ENCODE data around the gene SUN3.

SUN3 gene

DNA sequence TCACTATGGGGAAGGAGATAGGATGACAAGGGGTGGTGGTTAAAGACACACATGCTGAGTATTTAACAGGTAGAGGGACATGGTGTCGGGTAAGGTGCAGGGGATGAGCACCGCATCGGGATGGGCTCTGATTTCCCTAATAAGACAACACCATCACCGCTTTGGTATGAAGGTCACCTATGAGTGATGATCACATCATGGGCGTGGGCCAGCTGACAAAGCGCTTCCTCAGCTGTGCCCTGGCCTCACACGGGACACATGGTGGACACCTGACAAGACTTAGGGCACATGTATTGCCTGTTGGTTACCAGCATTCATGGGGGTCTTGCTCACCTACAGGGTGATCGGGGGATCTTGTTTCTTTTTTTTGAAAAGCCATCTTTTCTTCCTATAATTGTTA, 19.2 kb upstream of the SUN3 start:
- H3K27ac ChIP-seq (ENCODE audit: low read depth, low read length), result no peak overlapping the region
- no peak overlapping the region for H2AFZ ChIP-seq (ENCODE audit: low read length, unreplicated experiment)
- peaks cover 7% of the 10 kb centered on the region for H3K4me1 ChIP-seq (ENCODE audit: control insufficient read depth, insufficient read depth, low read length, unreplicated experiment)
- no peaks in the 10 kb centered on the region for H3K27me3 ChIP-seq (ENCODE audit: insufficient read depth, low read length)
- no peak overlapping the region for H3K4me3 ChIP-seq (ENCODE audit: low read depth, low read length)
- no peaks in the 10 kb centered on the region for H3K79me2 ChIP-seq (ENCODE audit: control insufficient read depth, insufficient read depth, low read length, unreplicated experiment)
- H3K36me3 ChIP-seq (ENCODE audit: insufficient read depth, low read length), result no peaks in the 10 kb centered on the region

- Histone ChIP-seq H3K79me2 (ENCODE audit: control insufficient read depth, insufficient read depth, low read length, unreplicated experiment) (no peaks in the 10 kb centered on the region), H3K27me3 (ENCODE audit: insufficient read depth, low read length) (no peaks in the 10 kb centered on the region)
These were observed 17.6 kb upstream of the SUN3 start for GRCh38 chr7:48046458-48046857.

GRCh38 chr7:48045195-48045765, 16.4 kb upstream of the SUN3 start:
- Histone ChIP-seq H3K36me3 (ENCODE audit: insufficient read depth, low read length) (no peaks in the 10 kb centered on the region), H3K27ac (ENCODE audit: low read depth, low read length) (no peak overlapping the region), H3K79me2 (ENCODE audit: control insufficient read depth, insufficient read depth, low read length, unreplicated experiment) (no peaks in the 10 kb centered on the region), H2AFZ (ENCODE audit: low read length, unreplicated experiment) (no peak overlapping the region), H3K4me3 (ENCODE audit: low read depth, low read length) (no peak overlapping the region), H3K27me3 (ENCODE audit: insufficient read depth, low read length) (no peaks in the 10 kb centered on the region), H3K4me1 (ENCODE audit: control insufficient read depth, insufficient read depth, low read length, unreplicated experiment) (peaks cover 24% of the 10 kb centered on the region)

More at GRCh38 chr7:48046458-48046857, 17.6 kb upstream of the SUN3 start:
- no peak overlapping the region for H3K27ac ChIP-seq (ENCODE audit: low read depth, low read length)
- H3K4me3 ChIP-seq (ENCODE audit: low read depth, low read length), result no peak overlapping the region
- no peaks in the 10 kb centered on the region for H3K36me3 ChIP-seq (ENCODE audit: insufficient read depth, low read length)
- no peak overlapping the region for H2AFZ ChIP-seq (ENCODE audit: low read length, unreplicated experiment)
- peaks cover 14% of the 10 kb centered on the region for H3K4me1 ChIP-seq (ENCODE audit: control insufficient read depth, insufficient read depth, low read length, unreplicated experiment)

DNA sequence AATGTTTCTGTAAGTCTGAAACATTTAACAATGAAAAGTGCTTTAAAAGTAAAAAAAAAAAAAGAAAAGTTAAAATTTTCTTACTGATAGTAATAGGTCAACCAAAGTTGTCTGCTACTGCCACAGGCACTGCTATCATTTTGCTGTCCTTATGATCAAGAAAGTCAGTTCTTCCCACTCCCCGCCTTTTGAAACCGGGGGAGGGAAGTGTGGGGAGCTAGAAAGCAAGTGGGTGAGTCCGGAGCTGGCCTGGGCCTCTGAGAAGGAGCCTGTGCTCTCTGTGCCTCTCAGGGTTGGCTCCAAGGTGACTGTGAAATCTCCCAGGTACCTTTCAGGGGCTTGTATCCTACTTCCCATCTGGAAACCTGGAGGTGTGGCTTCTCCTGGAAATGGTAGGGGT, 13.7 kb upstream of the SUN3 start:
- Histone ChIP-seq H2AFZ (ENCODE audit: low read length, unreplicated experiment) (no peak overlapping the region), H3K79me2 (ENCODE audit: control insufficient read depth, insufficient read depth, low read length, unreplicated experiment) (no peaks in the 10 kb centered on the region), H3K4me1 (ENCODE audit: control insufficient read depth, insufficient read depth, low read length, unreplicated experiment) (peaks cover 24% of the 10 kb centered on the region), H3K27me3 (ENCODE audit: insufficient read depth, low read length) (no peaks in the 10 kb centered on the region), H3K4me3 (ENCODE audit: low read depth, low read length) (no peak overlapping the region), H3K27ac (ENCODE audit: low read depth, low read length) (peak overlapping the region; percentile 87), H3K36me3 (ENCODE audit: insufficient read depth, low read length) (no peaks in the 10 kb centered on the region)

- no peaks in the 10 kb centered on the region for H3K36me3 ChIP-seq (ENCODE audit: insufficient read depth, low read length)
- 0 out of 2 replicates have a peak overlapping the region, but pooled peaks have one; percentile 43 for H3K4me3 ChIP-seq (ENCODE audit: low read depth, low read length)
- H3K79me2 ChIP-seq (ENCODE audit: control insufficient read depth, insufficient read depth, low read length, unreplicated experiment), result no peaks in the 10 kb centered on the region
- H2AFZ ChIP-seq (ENCODE audit: low read length, unreplicated experiment), result no peak overlapping the region
- H3K27ac ChIP-seq (ENCODE audit: low read depth, low read length), result peak overlapping the region; percentile 87
- H3K27me3 ChIP-seq (ENCODE audit: insufficient read depth, low read length), result no peaks in the 10 kb centered on the region
- H3K4me1 ChIP-seq (ENCODE audit: control insufficient read depth, insufficient read depth, low read length, unreplicated experiment), result peaks cover 24% of the 10 kb centered on the region
These were observed 13.3 kb upstream of the SUN3 start for GRCh38 chr7:48042216-48042615.

GRCh38 chr7:48041653-48041970, 12.7 kb upstream of the SUN3 start:
- Histone ChIP-seq H3K27me3 (ENCODE audit: insufficient read depth, low read length) (peaks cover 4% of the 10 kb centered on the region), H3K79me2 (ENCODE audit: control insufficient read depth, insufficient read depth, low read length, unreplicated experiment) (no peaks in the 10 kb centered on the region), H2AFZ (ENCODE audit: low read length, unreplicated experiment) (no peak overlapping the region), H3K4me1 (ENCODE audit: control insufficient read depth, insufficient read depth, low read length, unreplicated experiment) (peaks cover 24% of the 10 kb centered on the region), H3K27ac (ENCODE audit: low read depth, low read length) (peak overlapping the region; percentile 87), H3K36me3 (ENCODE audit: insufficient read depth, low read length) (no peaks in the 10 kb centered on the region), H3K4me3 (ENCODE audit: low read depth, low read length) (peak overlapping the region; percentile 43; the same call in 1 of the 2 replicates)

DNA sequence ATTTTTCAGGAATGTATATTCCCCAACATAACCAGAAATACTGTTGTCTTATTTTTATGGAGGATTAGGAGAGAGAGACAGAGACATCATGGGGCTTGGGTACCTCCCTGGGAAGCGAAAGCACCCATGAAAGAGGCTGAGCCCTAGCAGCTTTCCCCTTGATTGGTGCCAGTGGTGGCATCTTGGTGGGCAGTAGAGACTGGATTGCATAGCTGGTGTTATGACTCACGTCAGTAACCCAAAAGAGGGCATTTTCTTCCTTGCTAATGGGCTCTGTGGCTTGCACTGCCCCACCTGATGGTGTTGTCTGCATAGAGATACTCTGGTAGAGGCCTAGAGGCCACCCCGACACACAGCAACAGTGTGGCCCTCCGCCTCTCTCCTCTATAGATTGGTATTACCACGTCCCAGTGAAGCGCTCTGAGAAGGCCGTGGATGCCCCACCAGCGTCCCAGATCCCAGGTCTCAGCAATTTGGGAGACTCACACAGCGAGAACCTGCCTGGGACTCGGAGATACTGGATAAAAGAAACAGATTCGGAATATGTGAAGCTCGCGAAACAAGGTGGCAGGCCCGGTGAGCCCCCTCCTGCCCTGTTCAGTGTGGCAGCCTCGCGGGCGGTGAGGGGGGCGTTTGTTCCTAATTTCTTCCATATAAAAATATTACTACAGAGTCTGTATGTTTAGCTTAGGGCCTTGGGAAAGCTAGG, 12.2 kb upstream of the SUN3 start:
- no peaks in the 10 kb centered on the region for H3K79me2 ChIP-seq (ENCODE audit: control insufficient read depth, insufficient read depth, low read length, unreplicated experiment)
- no peak overlapping the region for H2AFZ ChIP-seq (ENCODE audit: low read length, unreplicated experiment)
- peak overlapping the region; percentile 87 for H3K27ac ChIP-seq (ENCODE audit: low read depth, low read length)
- peaks cover 9% of the 10 kb centered on the region for H3K27me3 ChIP-seq (ENCODE audit: insufficient read depth, low read length)
- H3K4me3 ChIP-seq (ENCODE audit: low read depth, low read length), result no peak overlapping the region
- H3K36me3 ChIP-seq (ENCODE audit: insufficient read depth, low read length), result no peaks in the 10 kb centered on the region
- peaks cover 24% of the 10 kb centered on the region for H3K4me1 ChIP-seq (ENCODE audit: control insufficient read depth, insufficient read depth, low read length, unreplicated experiment)

GRCh38 chr7:48038815-48039506, 10.1 kb upstream of the SUN3 start:
- H3K4me1 ChIP-seq (ENCODE audit: control insufficient read depth, insufficient read depth, low read length, unreplicated experiment), result peaks cover 24% of the 10 kb centered on the region

DNA sequence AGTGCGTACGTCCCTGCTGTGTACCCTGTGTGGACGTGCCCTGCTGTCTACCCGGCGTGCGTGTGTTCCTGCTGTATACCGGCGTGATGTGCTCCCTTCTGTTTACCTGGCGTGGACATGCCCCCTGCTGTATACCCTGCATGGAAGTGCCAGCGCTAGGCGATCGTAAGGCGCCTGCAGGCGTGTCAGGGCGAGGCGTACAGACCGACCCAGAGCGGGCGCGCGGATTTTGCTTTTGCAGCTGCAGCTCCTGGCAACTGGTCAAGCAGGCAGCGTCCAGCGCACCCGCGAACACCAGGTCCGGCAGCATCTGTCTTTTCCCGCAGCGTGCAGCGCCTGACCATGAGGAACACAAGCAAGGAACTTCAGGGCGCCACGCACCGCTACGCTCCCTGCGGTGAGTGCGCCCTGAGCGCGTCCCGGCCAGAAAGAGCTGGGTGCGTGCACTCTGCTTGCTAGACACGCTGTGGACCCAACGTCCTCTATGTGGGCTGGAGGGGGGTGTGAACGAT, 7.1 kb upstream of the SUN3 start:
- Histone ChIP-seq H3K79me2 (ENCODE audit: control insufficient read depth, insufficient read depth, low read length, unreplicated experiment) (no peaks in the 10 kb centered on the region), H3K4me1 (ENCODE audit: control insufficient read depth, insufficient read depth, low read length, unreplicated experiment) (peaks cover 5% of the 10 kb centered on the region), H3K27ac (ENCODE audit: low read depth, low read length) (no peak overlapping the region), H3K27me3 (ENCODE audit: insufficient read depth, low read length) (peaks cover 13% of the 10 kb centered on the region), H3K4me3 (ENCODE audit: low read depth, low read length) (peak overlapping the region; percentile 79), H3K36me3 (ENCODE audit: insufficient read depth, low read length) (no peaks in the 10 kb centered on the region), H2AFZ (ENCODE audit: low read length, unreplicated experiment) (peak overlapping the region; percentile 71)

More at GRCh38 chr7:48038815-48039506, 10.1 kb upstream of the SUN3 start:
- peaks cover 13% of the 10 kb centered on the region for H3K27me3 ChIP-seq (ENCODE audit: insufficient read depth, low read length)
- no peaks in the 10 kb centered on the region for H3K79me2 ChIP-seq (ENCODE audit: control insufficient read depth, insufficient read depth, low read length, unreplicated experiment)
- no peaks in the 10 kb centered on the region for H3K36me3 ChIP-seq (ENCODE audit: insufficient read depth, low read length)
- H3K27ac ChIP-seq (ENCODE audit: low read depth, low read length), result no peak overlapping the region
- no peak overlapping the region for H2AFZ ChIP-seq (ENCODE audit: low read length, unreplicated experiment)
- no peak overlapping the region for H3K4me3 ChIP-seq (ENCODE audit: low read depth, low read length)

DNA sequence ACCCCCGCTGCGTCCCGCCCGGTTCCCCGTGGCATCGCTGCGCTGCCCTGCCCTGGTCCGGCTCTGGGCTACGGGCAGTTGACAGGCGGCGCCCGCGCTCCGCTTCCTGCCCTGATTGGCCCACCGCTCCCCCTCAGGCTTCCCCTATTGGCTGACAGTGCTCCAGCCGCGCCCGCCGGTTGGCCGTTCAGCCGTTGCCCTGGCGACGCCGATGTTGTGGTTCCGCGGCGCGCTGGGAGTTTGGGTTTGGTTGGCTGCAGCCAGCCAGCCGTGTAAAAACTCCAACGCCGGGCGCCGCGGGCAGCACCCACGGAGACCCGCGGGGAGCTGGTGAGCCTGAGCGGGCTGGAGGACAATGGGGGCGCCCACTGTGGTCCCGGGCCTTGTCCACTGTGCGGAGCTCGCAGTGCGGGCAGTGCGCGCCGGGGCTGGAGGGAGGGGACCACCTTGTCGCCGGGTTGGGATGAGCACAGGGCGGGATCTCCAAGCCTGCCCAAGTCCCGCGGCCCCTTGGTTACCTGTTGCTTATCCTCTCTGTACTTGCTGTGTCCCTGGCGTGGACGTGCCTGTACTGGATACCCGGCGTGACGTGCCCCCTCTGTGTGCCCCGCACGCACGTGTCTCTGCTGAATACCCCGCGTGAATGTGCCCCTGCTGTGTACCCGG, 6.5 kb upstream of the SUN3 start, which contains the start of gene C7orf57:
TSS of gene C7orf57 (plus strand) at position 243 of the 666 bp plus-strand sequence. CDS start 766 bp downstream, outside the sequence.
- Histone ChIP-seq H3K4me1 (ENCODE audit: control insufficient read depth, insufficient read depth, low read length, unreplicated experiment) (no peaks in the 10 kb centered on the region), H3K27ac (ENCODE audit: low read depth, low read length) (no peak within 1 kb of the TSS), H3K79me2 (ENCODE audit: control insufficient read depth, insufficient read depth, low read length, unreplicated experiment) (no peaks in the 10 kb centered on the region), H3K36me3 (ENCODE audit: insufficient read depth, low read length) (no peaks in the 10 kb centered on the region), H2AFZ (ENCODE audit: low read length, unreplicated experiment) (peak within 1 kb of the TSS; percentile 71), H3K27me3 (ENCODE audit: insufficient read depth, low read length) (peaks cover 13% of the 10 kb centered on the region), H3K4me3 (ENCODE audit: low read depth, low read length) (peak within 1 kb of the TSS; percentile 79)

All from ACC112 (cell line).